K562 (cell line): ENCODE data around the gene TNK2. TPM values are rescaled to one million over a fixed set of nuclear protein-coding genes. Genes with fewer than 3 reads are reported as not detected.
A peak's percentile ranks its signal among the peaks of the same experiment; 100 is the strongest.

Experiments
- ARID1B ChIP-seq: fragments of 450-650 bp; IDR thresholded peaks from 2 replicates; pipeline ENCODE4 v1.6.1; 2016; ENCODE audit warnings: antibody characterized with exemption, mild to moderate bottlenecking, inconsistent platforms
- ETV5 ChIP-seq: sonication (generic); formaldehyde crosslinking; IDR thresholded peaks from 2 replicates; pipeline ENCODE4 v1.4.0; 2020; ENCODE audit warnings: low read depth, mild to moderate bottlenecking, missing genetic modification reagents
- ILK ChIP-seq: fragments of 450-650 bp; IDR thresholded peaks from 2 replicates; pipeline ENCODE4 v1.6.1; 2016; ENCODE audit warnings: missing genetic modification characterization, low read depth, mild to moderate bottlenecking, missing compliant biosample characterization, moderate library complexity, borderline replicate concordance
- KDM1A ChIP-seq, 2 experiments: fragments of 450-650 bp; IDR thresholded peaks; 2 replicates each; pipeline ENCODE4 v1.6.1; 2016; ENCODE audit warnings: mild to moderate bottlenecking in 2 of 2
- LEF1 ChIP-seq: fragments of 450-650 bp; IDR thresholded peaks from 2 replicates; pipeline ENCODE4 v1.6.1; 2016; ENCODE audit warnings: mild to moderate bottlenecking
- MEIS2 ChIP-seq: fragments of 450-650 bp; IDR thresholded peaks from 2 replicates; pipeline ENCODE4 v1.6.1; 2014; ENCODE audit warnings: mild to moderate bottlenecking; ENCODE audit not compliant: partially characterized antibody
- PCBP1 ChIP-seq: fragments of 200-400 bp; formaldehyde crosslinking; IDR thresholded peaks from 2 replicates; pipeline ENCODE4 v1.6.1; 2018; ENCODE audit warnings: mild to moderate bottlenecking, low read depth, low read length; ENCODE audit not compliant: poor library complexity, severe bottlenecking
- RNF2 ChIP-seq: sonication (generic); IDR thresholded peaks from 2 replicates; pipeline ENCODE4 v1.6.1; 2016
- TRIM24 ChIP-seq, 2 experiments: fragments of 450-650 bp; IDR thresholded peaks; 2 replicates each; pipeline ENCODE4 v1.6.1; 2016
- XRCC3 ChIP-seq: fragments of 450-650 bp; IDR thresholded peaks from 2 replicates; pipeline ENCODE4 v1.6.1; 2017; ENCODE audit warnings: mild to moderate bottlenecking, moderate library complexity
- ZNF408 ChIP-seq: fragments of 250-450 bp; sonication (Bioruptor Pico); IDR thresholded peaks from 2 replicates; pipeline ENCODE4 v1.4.0; 2020; ENCODE audit warnings: low read depth, mild to moderate bottlenecking, moderate library complexity
- ZNF79 ChIP-seq: fragments of 250-450 bp; sonication (Bioruptor Pico); IDR thresholded peaks from 2 replicates; pipeline ENCODE4 v1.4.0; 2020; ENCODE audit warnings: low read depth, mild to moderate bottlenecking, moderate library complexity
- polyA plus RNA-seq, 8 experiments: library from polyadenylated mRNA; depleted of rRNA in 4 of 8; stranded (reverse) in 5 of 8; unstranded in 3 of 8; fragments of >200 nt; fragmentation: Nextera tagmentation in 2 of 8; fragmentation: Illumina TruSeq in 1 of 8; extraction: Ambion mirVana in 2 of 8; extraction: Trizol in 1 of 8; gene quantifications; 2 replicates each; pipeline versions ENCODE4 v1.2.1 to v1.2.3, GENCODE V29; 2011 to 2014; ENCODE audit warnings: inconsistent platforms in 1 of 8, missing spikeins in 1 of 8
- total RNA-seq, 7 experiments: library from RNA; depleted of rRNA in 6 of 7; stranded (reverse); fragments of >200 nt in 6 of 7; fragmentation: Illumina TruSeq in 2 of 7; extraction: Trizol in 2 of 7; gene quantifications; 2 replicates each; pipeline versions ENCODE4 v1.2.1 to v1.2.3, GENCODE V29; 2011 to 2021; ENCODE audit warnings: low replicate concordance in 1 of 7
- TF ChIP-seq, protein P1 (sequence below): fragments of 450-650 bp; IDR thresholded peaks from 2 replicates; pipeline ENCODE4 v1.7.1; 2018; ENCODE audit warnings: mild to moderate bottlenecking, low read depth; ENCODE audit not compliant: partially characterized antibody
- TF ChIP-seq, protein P2 (sequence below): fragments of 250-450 bp; sonication (Bioruptor Pico); IDR thresholded peaks from 2 replicates; pipeline ENCODE4 v1.4.0; 2020; ENCODE audit warnings: borderline replicate concordance
- TF ChIP-seq, protein P3 (sequence below): sonication (generic); formaldehyde crosslinking; IDR thresholded peaks from 2 replicates; pipeline ENCODE4 v1.8.1; 2022; ENCODE audit warnings: missing genetic modification reagents
- TF ChIP-seq, protein P4 (sequence below): fragments of 250-450 bp; sonication (Bioruptor Pico); IDR thresholded peaks from 2 replicates; pipeline ENCODE4 v1.4.0; 2020; ENCODE audit warnings: mild to moderate bottlenecking, moderate library complexity
- TF ChIP-seq, protein P5 (sequence below): sonication (generic); formaldehyde crosslinking; IDR thresholded peaks from 2 replicates; pipeline ENCODE4 v1.9.0; 2022; ENCODE audit warnings: mild to moderate bottlenecking, missing genetic modification reagents

The TNK2 gene
- total and polyA plus RNA-seq, 9 of the 15 experiments (the other 6 are each of a cell fraction or from before 2014, with no cell fraction given) = 0.03 to 33.8 (median 6.5) TPM

DNA sequence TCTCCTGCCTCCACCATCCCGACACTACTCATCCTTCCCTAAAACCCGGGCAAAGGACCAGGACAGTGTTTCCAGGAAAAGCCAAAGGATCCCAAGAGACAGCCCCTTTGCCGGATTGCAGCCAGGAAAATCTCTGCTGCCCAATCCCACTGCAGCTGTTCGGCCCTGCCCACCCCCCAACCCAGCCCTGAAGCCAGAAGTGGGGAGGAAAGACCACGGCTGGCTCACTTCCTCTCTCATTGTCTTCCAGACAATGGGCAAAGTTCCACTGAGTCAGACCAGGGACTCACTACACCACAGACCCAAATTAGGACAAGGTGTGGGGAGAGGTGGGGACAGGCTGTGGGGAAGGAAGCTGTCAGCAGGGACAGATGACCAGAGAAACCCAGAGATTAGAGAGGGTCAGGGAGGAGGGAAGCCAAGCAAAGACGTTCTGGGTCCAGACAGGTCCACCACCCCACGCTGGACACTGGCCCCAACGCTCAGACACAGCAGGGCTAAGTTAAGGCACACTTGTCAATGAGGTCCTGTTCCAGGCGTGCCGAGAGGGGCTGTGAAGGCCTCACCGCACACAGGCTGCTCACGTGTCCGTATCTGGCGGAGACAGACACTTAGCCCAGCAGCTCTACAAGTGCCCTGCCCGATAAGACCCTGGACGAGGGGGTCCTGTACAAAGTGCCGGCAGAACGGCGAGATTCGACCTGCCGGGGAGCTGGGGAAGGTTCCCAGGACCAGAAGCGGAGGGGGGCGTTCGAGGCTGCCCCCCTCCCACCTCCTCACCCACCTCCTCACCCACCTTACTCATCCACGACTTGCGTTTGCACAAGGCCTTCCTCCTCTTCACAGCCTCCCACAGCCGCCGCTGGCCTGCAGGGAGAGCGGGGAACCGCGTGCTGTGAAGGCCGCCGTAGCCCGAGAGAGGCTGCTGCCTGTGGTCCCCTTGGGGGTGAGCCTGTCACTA lies 21.9 kb downstream of the TNK2 start (continued):
- TF ChIP-seq, protein P1, sequence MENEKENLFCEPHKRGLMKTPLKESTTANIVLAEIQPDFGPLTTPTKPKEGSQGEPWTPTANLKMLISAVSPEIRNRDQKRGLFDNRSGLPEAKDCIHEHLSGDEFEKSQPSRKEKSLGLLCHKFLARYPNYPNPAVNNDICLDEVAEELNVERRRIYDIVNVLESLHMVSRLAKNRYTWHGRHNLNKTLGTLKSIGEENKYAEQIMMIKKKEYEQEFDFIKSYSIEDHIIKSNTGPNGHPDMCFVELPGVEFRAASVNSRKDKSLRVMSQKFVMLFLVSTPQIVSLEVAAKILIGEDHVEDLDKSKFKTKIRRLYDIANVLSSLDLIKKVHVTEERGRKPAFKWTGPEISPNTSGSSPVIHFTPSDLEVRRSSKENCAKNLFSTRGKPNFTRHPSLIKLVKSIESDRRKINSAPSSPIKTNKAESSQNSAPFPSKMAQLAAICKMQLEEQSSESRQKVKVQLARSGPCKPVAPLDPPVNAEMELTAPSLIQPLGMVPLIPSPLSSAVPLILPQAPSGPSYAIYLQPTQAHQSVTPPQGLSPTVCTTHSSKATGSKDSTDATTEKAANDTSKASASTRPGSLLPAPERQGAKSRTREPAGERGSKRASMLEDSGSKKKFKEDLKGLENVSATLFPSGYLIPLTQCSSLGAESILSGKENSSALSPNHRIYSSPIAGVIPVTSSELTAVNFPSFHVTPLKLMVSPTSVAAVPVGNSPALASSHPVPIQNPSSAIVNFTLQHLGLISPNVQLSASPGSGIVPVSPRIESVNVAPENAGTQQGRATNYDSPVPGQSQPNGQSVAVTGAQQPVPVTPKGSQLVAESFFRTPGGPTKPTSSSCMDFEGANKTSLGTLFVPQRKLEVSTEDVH = no peak
- TF ChIP-seq ZNF79 (CRISPR knock-in tag) (no peak), XRCC3 (no peak), KDM1A (IDR thresholded peaks at IDR 0.05) (peak; percentile 45 to 68; a peak in 3 of 4 replicates), ETV5 (no peak), ILK (tag) (no peak), TRIM24 (IDR thresholded peaks at IDR 0.05) (0 out of 4 replicates have a peak, but pooled peaks of 1 of the 2 experiments have one; percentile 11), MEIS2 (peak; percentile 22), RNF2 (no peak), ZNF408 (no peak), ARID1B (peak; percentile 86), PCBP1 (no peak), LEF1 (0 out of 2 replicates have a peak, but pooled peaks have one; percentile 27)
- TF ChIP-seq, protein P2, sequence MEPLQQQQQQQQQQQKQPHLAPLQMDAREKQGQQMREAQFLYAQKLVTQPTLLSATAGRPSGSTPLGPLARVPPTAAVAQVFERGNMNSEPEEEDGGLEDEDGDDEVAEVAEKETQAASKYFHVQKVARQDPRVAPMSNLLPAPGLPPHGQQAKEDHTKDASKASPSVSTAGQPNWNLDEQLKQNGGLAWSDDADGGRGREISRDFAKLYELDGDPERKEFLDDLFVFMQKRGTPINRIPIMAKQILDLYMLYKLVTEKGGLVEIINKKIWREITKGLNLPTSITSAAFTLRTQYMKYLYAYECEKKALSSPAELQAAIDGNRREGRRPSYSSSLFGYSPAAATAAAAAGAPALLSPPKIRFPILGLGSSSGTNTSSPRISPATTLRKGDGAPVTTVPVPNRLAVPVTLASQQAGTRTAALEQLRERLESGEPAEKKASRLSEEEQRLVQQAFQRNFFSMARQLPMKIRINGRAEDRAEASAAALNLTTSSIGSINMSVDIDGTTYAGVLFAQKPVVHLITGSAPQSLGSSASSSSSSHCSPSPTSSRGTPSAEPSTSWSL (CRISPR knock-in tag) = no peak
- TF ChIP-seq, protein P3, sequence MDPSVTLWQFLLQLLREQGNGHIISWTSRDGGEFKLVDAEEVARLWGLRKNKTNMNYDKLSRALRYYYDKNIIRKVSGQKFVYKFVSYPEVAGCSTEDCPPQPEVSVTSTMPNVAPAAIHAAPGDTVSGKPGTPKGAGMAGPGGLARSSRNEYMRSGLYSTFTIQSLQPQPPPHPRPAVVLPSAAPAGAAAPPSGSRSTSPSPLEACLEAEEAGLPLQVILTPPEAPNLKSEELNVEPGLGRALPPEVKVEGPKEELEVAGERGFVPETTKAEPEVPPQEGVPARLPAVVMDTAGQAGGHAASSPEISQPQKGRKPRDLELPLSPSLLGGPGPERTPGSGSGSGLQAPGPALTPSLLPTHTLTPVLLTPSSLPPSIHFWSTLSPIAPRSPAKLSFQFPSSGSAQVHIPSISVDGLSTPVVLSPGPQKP (CRISPR knock-in tag) = no peak
- TF ChIP-seq, protein P4, sequence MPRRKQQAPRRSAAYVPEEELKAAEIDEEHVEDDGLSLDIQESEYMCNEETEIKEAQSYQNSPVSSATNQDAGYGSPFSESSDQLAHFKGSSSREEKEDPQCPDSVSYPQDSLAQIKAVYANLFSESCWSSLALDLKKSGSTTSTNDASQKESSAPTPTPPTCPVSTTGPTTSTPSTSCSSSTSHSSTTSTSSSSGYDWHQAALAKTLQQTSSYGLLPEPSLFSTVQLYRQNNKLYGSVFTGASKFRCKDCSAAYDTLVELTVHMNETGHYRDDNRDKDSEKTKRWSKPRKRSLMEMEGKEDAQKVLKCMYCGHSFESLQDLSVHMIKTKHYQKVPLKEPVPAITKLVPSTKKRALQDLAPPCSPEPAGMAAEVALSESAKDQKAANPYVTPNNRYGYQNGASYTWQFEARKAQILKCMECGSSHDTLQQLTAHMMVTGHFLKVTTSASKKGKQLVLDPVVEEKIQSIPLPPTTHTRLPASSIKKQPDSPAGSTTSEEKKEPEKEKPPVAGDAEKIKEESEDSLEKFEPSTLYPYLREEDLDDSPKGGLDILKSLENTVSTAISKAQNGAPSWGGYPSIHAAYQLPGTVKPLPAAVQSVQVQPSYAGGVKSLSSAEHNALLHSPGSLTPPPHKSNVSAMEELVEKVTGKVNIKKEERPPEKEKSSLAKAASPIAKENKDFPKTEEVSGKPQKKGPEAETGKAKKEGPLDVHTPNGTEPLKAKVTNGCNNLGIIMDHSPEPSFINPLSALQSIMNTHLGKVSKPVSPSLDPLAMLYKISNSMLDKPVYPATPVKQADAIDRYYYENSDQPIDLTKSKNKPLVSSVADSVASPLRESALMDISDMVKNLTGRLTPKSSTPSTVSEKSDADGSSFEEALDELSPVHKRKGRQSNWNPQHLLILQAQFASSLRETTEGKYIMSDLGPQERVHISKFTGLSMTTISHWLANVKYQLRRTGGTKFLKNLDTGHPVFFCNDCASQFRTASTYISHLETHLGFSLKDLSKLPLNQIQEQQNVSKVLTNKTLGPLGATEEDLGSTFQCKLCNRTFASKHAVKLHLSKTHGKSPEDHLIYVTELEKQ (CRISPR knock-in tag) = no peak
- TF ChIP-seq, protein P5, sequence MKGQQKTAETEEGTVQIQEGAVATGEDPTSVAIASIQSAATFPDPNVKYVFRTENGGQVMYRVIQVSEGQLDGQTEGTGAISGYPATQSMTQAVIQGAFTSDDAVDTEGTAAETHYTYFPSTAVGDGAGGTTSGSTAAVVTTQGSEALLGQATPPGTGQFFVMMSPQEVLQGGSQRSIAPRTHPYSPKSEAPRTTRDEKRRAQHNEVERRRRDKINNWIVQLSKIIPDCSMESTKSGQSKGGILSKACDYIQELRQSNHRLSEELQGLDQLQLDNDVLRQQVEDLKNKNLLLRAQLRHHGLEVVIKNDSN = peak; percentile 88
